SK-N-SH (cell line): ENCODE results near the gene FNTB. TPM values are rescaled to one million over a fixed set of nuclear protein-coding genes. Genes with fewer than 3 reads are reported as not detected.

Source experiments
- CTCF ChIA-PET: fragments of 300-600, 350-600 bp; formaldehyde crosslinking; extraction: SDS; loops from one replicate; lab custom pipeline; 2021; lab: Yijun Ruan, JAX
- POLR2A ChIA-PET: fragments of 350-600 bp; sonication (Branson Sonifier 250); formaldehyde crosslinking; extraction: SDS; loops from one replicate; lab custom pipeline; 2020; ENCODE audit warnings: antibody characterized with exemption, inconsistent platforms; lab: Yijun Ruan, JAX
- DNase-seq: peaks from one replicate; pipeline ENCODE4 v3.0.0; 2012
- H2AFZ ChIP-seq: fragments of 200-600 bp; sonication (generic); 2 replicates; pipeline ENCODE4 v1.8.1; 2016; ENCODE audit warnings: antibody characterized with exemption, mild to moderate bottlenecking, low read depth
- H3F3A ChIP-seq: fragments of 200-600 bp; sonication (generic); replicated peaks from 2 replicates; pipeline ENCODE3; 2016; ENCODE audit warnings: antibody characterized with exemption, mild to moderate bottlenecking; ENCODE audit not compliant: insufficient read depth
- H3K27ac ChIP-seq, 2 experiments: fragments of 200-500 bp in 1 of 2; fragments of 200-600 bp in 1 of 2; sonication (Bioruptor generic) in 1 of 2; sonication (generic), shearing (Covaris generic) in 1 of 2; 2 replicates each; pipeline versions ENCODE4 v1.5.1 to v1.6.1; 2014 to 2016; ENCODE audit warnings: low read depth in 2 of 2, inconsistent platforms in 1 of 2, low read length in 1 of 2, mild to moderate bottlenecking in 1 of 2, mixed read lengths in 1 of 2
- H3K27me3 ChIP-seq: fragments of 200-600 bp; sonication (generic), shearing (Covaris generic); 2 replicates; pipeline ENCODE4 v1.6.1; 2016; ENCODE audit warnings: mixed run types; ENCODE audit not compliant: insufficient read depth
- H3K36me3 ChIP-seq, 2 experiments: fragments of 200-500 bp in 1 of 2; fragments of 200-600 bp in 1 of 2; sonication (Bioruptor generic) in 1 of 2; sonication (generic) in 1 of 2; replicated peaks in 1 of 2; 2 replicates each; pipeline versions ENCODE3 to v1.5.1; 2014 to 2016; ENCODE audit warnings: low read length in 1 of 2, mild to moderate bottlenecking in 1 of 2; ENCODE audit not compliant: insufficient read depth in 2 of 2, control insufficient read depth in 1 of 2
- H3K4me1 ChIP-seq, 2 experiments: fragments of 200-500 bp in 1 of 2; fragments of 200-600 bp in 1 of 2; sonication (Bioruptor generic) in 1 of 2; sonication (generic), shearing (Covaris generic) in 1 of 2; 2 replicates each; pipeline versions ENCODE4 v1.5.1 to v1.6.1; 2014 to 2016; ENCODE audit warnings: low read depth in 1 of 2, low read length in 1 of 2, mixed run types in 1 of 2; ENCODE audit not compliant: insufficient read depth in 2 of 2, control insufficient read depth in 1 of 2
- H3K4me2 ChIP-seq: fragments of 200-600 bp; sonication (generic), shearing (Covaris generic); 2 replicates; pipeline ENCODE4 v1.6.1; 2017; ENCODE audit warnings: mixed run types
- H3K4me3 ChIP-seq, 2 experiments: fragments of 200-500 bp in 1 of 2; fragments of 200-600 bp in 1 of 2; sonication (Bioruptor generic) in 1 of 2; sonication (generic), shearing (Covaris generic) in 1 of 2; 2 replicates each; pipeline versions ENCODE4 v1.5.1 to v1.8.1; 2014 to 2016; ENCODE audit warnings: low read depth in 2 of 2, inconsistent platforms in 1 of 2, low read length in 1 of 2, mild to moderate bottlenecking in 1 of 2, mixed read lengths in 1 of 2, moderate library complexity in 1 of 2
- H3K79me2 ChIP-seq: fragments of 200-600 bp; sonication (generic); 2 replicates; pipeline ENCODE4 v1.8.1; 2017; ENCODE audit warnings: mild to moderate bottlenecking; ENCODE audit not compliant: insufficient read depth
- H3K9ac ChIP-seq: fragments of 200-600 bp; sonication (generic); 2 replicates; pipeline ENCODE4 v1.6.1; 2017; ENCODE audit warnings: mixed run types
- H3K9me2 ChIP-seq: fragments of 200-600 bp; sonication (generic); 2 replicates; pipeline ENCODE4 v1.6.1; 2017; ENCODE audit warnings: mixed run types
- H3K9me3 ChIP-seq: fragments of 200-600 bp; sonication (generic); 2 replicates; pipeline ENCODE4 v1.6.1; 2017; ENCODE audit warnings: mixed run types, mild to moderate bottlenecking, moderate library complexity
- H4K20me1 ChIP-seq: fragments of 200-600 bp; sonication (generic); 2 replicates; pipeline ENCODE4 v1.6.1; 2017; ENCODE audit warnings: mild to moderate bottlenecking, mixed run types; ENCODE audit not compliant: insufficient read depth
- CTCF ChIP-seq: fragments of 200-600 bp; sonication (generic); IDR thresholded peaks from 2 replicates; pipeline ENCODE4 v1.6.1; 2017; ENCODE audit warnings: antibody characterized with exemption, mild to moderate bottlenecking, moderate library complexity
- EP300 ChIP-seq, 2 experiments: IDR thresholded peaks; 2 replicates each; pipeline versions ENCODE4 v1.4.0 to v1.6.1; 2012; ENCODE audit warnings: borderline replicate concordance in 1 of 2, low read depth in 1 of 2, low read length in 1 of 2
- FOSL2 ChIP-seq: IDR thresholded peaks from 2 replicates; pipeline ENCODE4 v1.4.0; 2012; ENCODE audit warnings: low read depth, mild to moderate bottlenecking, moderate library complexity, borderline replicate concordance
- FOXJ3 ChIP-seq: sonication (generic); formaldehyde crosslinking; IDR thresholded peaks from 2 replicates; pipeline ENCODE4 v1.5.1; 2020; ENCODE audit warnings: mild to moderate bottlenecking, missing genetic modification reagents
- FOXM1 ChIP-seq: IDR thresholded peaks from 2 replicates; pipeline ENCODE4 v1.4.0; 2012; ENCODE audit warnings: low read depth, mild to moderate bottlenecking
- GATA2 ChIP-seq: sonication (generic); formaldehyde crosslinking; IDR thresholded peaks from 2 replicates; pipeline ENCODE4 v1.5.0; 2020; ENCODE audit warnings: mild to moderate bottlenecking, missing genetic modification reagents
- MXI1 ChIP-seq: IDR thresholded peaks from 2 replicates; pipeline ENCODE4 v1.6.1; 2012; ENCODE audit warnings: mild to moderate bottlenecking, low read depth, low read length, improper control_type of control experiment
- NRF1 ChIP-seq: IDR thresholded peaks from 2 replicates; pipeline ENCODE4 v1.6.1; 2012; ENCODE audit warnings: low read depth, mild to moderate bottlenecking, low read length
- POLR2AphosphoS5 ChIP-seq: IDR thresholded peaks from 2 replicates; pipeline ENCODE4 v1.6.1; 2012; ENCODE audit warnings: low read depth, low read length
- RAD21 ChIP-seq: IDR thresholded peaks from 2 replicates; pipeline ENCODE4 v1.6.1; 2012; ENCODE audit warnings: mild to moderate bottlenecking, low read length
- SMC3 ChIP-seq: IDR thresholded peaks from 2 replicates; pipeline ENCODE4 v1.6.1; 2012; ENCODE audit warnings: low read depth, low read length, improper control_type of control experiment
- TAF1 ChIP-seq: IDR thresholded peaks from 2 replicates; pipeline ENCODE4 v1.6.1; 2012; ENCODE audit warnings: low read depth, mild to moderate bottlenecking, low read length, moderate library complexity, borderline replicate concordance
- TCF12 ChIP-seq: IDR thresholded peaks from 2 replicates; pipeline ENCODE4 v1.4.0; 2012
- TEAD4 ChIP-seq: IDR thresholded peaks from 2 replicates; pipeline ENCODE4 v1.4.0; 2012; ENCODE audit warnings: mild to moderate bottlenecking, borderline replicate concordance; ENCODE audit not compliant: insufficient read depth
- USF1 ChIP-seq: IDR thresholded peaks from 2 replicates; pipeline ENCODE4 v1.4.0; 2012; ENCODE audit warnings: low read depth, borderline replicate concordance
- USF2 ChIP-seq: fragments of 150-350 bp; IDR thresholded peaks from 2 replicates; pipeline ENCODE4 v1.6.1; 2017; ENCODE audit warnings: antibody characterized with exemption, low read length, low read depth, borderline replicate concordance
- YY1 ChIP-seq: IDR thresholded peaks from 2 replicates; pipeline ENCODE4 v1.4.0; 2012; ENCODE audit warnings: low read depth, mild to moderate bottlenecking
- ZBTB33 ChIP-seq: IDR thresholded peaks from 2 replicates; pipeline ENCODE4 v1.4.0; 2012; ENCODE audit warnings: low read depth, borderline replicate concordance
- WGBS: methylation state at CpG from one replicate; pipeline ENCODE4 v1.1.6; 2017; ENCODE audit warnings: low lambda C conversion rate; 5-methylcytosine and 5-hydroxymethylcytosine counted together
- polyA plus RNA-seq, 3 experiments: library from polyadenylated mRNA; depleted of rRNA; stranded (reverse); fragments of >200 nt; gene quantifications; 2 replicates each; pipeline ENCODE4 v1.2.3, GENCODE V29; 2012

The FNTB gene
- polyA plus RNA-seq, 1 of the 3 experiments (the other 2 are of a cell fraction): 18.4 TPM

- no peak for TF ChIP-seq ZBTB33
- TF ChIP-seq FOXJ3: no peak
- TF ChIP-seq USF2: no peak
- TF ChIP-seq FOSL2: peak; percentile 71; the same call in 1 of the 2 replicates
- TF ChIP-seq TCF12: 0 out of 2 replicates have a peak, but pooled peaks have one; percentile 9
Measured at GRCh38 chr14:64998455-64998931, 11.8 kb downstream of the FNTB start (continued).

- 84% methylated on average over 6 of the region's 6 CpGs for WGBS
- no peak overlapping the region for H2AFZ ChIP-seq
- DNase-seq: no peak
- peaks cover 5% of the 10 kb centered on the region for H3F3A ChIP-seq
- ChIA-PET CTCF (interaction anchor here (1.6 to 4.5 kb wide), 2 partner anchors 14 to 19 kb away, joined by 6 to 23 read pairs; partner anchors contain the start of gene FNTB), POLR2A (no interaction called here)
- H4K20me1 ChIP-seq: no peaks in the 10 kb centered on the region
- H3K9me3 ChIP-seq: no peaks in the 10 kb centered on the region
- H3K4me1 ChIP-seq: no peaks in the 10 kb centered on the region; a peak in 1 of 4 replicates
- TF ChIP-seq POLR2AphosphoS5: no peak
- TF ChIP-seq MXI1: no peak
- no peak for TF ChIP-seq CTCF
- TF ChIP-seq SMC3: no peak
- TF ChIP-seq USF1: no peak
- no peak for TF ChIP-seq TAF1
- TF ChIP-seq EP300 (IDR thresholded peaks at IDR 0.05; ENCODE audit: borderline replicate concordance in 1 of 2, low read depth in 1 of 2, low read length in 1 of 2): no peak
- TF ChIP-seq RAD21: no peak
- no peak for TF ChIP-seq FOXJ3
- no peak for TF ChIP-seq TEAD4
- TF ChIP-seq YY1: no peak
- TF ChIP-seq USF2: no peak
- no peak for TF ChIP-seq GATA2
- no peak for TF ChIP-seq NRF1
- no peak for TF ChIP-seq FOXM1
- no peaks in the 10 kb centered on the region for H3K9me2 ChIP-seq
- H3K27ac ChIP-seq: no peak overlapping the region
- H3K27me3 ChIP-seq: no peaks in the 10 kb centered on the region
- H3K79me2 ChIP-seq: peaks cover 25% of the 10 kb centered on the region
- no peak overlapping the region for H3K4me3 ChIP-seq
- no peak overlapping the region for H3K4me2 ChIP-seq
- peaks cover 0 to 6% of the 10 kb centered on the region in 2 experiments for H3K36me3 ChIP-seq
- no peak overlapping the region for H3K9ac ChIP-seq
Measured at GRCh38 chr14:65000898-65001591, 14.3 kb downstream of the FNTB start.
